DMS153 (cell line): ENCODE results near the gene UGT1A6.

Experiments
- DNase-seq: peaks from one replicate; lab custom pipeline; 2025; lab: John Stamatoyannopoulos, UW

Gene UGT1A6

GRCh38 chr2:233801357-233802131 is 108.9 kb downstream of the UGT1A6 start:
- DNase-seq: no peak

- DNase-seq: no peak
Measured at GRCh38 chr2:233802132-233802815, 109.6 kb downstream of the UGT1A6 start.

DNA sequence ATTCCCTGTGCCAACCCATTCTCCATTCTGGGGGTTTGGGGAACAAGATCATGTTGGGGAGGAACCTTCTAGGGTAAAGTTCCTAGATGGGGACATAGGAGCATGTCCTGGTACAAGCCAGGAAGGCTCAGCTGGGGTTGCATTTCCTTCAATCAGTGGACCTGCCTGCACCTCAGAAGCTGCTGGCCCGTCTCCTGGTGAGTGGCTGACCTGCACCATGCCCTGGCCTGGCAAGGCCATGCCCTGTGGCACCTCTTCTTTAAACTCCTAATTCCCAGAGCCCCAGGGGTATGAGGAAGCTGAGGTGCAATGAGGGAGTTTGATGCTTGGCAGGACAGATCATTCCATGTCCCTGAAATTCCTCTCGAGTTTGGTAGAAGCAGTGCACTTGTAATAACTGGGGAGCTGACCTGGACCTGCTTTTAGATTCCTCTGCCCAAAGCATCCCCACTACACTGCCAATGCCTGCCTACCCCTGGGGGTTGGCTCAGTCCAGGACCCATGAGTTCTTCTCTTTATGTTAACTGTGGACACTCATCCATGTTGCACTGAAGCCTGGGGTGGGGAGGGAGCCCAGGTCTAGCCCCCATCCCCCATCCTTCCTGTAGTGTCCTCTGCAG is 110.7 kb downstream of the UGT1A6 start:
- DNase-seq: no peak

- DNase-seq: no peak
Measured at GRCh38 chr2:233803994-233804393, 111.3 kb downstream of the UGT1A6 start.

DNA sequence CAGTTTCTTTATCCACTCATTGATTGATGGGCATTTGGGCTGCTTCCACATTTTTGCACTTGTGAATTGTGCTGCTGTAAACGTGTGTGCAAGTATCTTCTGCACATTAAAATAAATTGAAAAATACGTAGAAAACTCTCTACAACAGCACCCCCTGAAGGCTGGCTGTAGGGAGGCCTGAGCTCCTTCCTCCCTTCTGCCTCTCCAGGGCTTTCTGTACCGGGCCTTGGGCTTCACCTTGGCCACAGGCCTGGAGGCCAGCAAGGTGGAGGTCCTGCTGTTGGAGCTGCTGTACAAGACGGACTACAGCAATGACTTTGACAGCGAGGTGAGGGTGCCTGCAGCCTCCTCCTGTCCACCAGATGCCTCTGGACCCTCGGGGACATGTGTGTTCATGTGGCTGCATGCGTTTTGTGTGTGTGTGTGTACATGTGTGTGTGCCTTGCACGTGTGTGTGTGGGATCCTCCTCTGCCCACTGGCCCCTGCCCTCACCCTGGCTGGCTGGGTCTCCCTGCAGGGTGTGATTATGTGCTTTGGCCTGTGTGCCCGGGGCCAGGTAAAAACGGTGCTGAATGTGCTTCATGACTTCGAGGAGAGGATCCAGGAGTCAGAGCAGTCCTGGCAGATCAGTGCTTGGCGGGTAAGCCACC is 114.7 kb downstream of the UGT1A6 start:
- no peak for DNase-seq

- no peak for DNase-seq
Measured at GRCh38 chr2:233807966-233808935, 115.6 kb downstream of the UGT1A6 start.

- no peak for DNase-seq
Measured at GRCh38 chr2:233810385-233810784, 117.7 kb downstream of the UGT1A6 start.

GRCh38 chr2:233811087-233811486 is 118.4 kb downstream of the UGT1A6 start:
- DNase-seq: no peak

DNA sequence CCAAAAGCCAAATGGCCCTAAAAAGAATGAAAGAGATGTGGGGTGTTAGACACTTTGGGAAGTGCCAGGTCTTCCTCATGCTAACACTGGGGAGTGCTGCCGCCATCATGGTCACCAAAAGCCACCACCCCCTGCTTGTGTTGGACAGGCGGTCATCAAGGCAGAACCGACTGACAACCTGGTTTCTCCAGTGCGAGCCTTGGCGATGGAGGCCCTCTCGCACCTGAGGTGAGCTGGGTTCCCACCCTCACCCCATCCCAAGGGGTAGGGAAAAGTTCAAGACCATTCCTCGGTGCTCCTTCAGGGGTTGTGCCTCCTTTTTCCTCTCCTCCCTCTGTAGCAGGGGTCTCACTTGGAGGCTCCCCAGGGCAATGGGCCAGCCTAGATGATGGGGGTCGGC is 119.0 kb downstream of the UGT1A6 start:
- no peak for DNase-seq

DNA sequence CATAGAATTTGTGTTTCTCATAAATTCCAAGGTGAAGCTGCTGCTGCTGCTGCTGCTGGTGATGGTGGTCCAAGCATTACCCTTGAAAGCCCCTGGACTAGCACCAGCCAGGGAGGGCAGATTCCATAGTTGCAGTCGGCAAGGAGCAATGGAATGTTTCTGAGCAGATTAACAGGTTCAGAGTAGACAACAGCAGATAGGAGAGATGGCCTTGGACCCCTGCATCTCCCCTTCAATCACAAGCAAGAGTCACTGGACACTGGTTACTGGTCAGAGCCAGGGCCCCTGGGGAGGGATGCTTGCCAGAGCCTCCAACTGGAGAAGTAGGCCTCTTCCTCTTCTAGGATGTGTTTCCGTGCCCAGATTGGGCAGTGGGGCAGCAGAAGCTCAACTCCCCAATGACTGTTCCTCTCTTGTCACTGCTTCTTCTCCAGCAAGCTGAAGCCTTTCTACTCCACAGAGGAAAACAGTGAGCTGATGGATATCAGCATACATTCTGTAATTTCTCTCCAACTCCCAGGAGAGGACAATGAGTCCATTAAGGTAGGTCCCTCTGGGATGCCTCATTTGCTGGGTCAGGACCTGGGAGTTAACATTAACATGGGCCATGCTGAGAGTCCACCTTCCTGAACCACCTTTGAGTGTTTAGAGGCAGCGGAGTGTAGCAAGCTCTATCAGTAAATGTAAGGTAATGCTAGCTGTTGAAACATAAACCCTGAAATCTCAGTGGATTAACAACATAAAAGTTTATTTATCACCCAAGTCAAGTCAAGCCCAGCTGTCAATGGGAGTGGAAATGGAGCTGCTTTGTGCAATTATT is 120.8 kb downstream of the UGT1A6 start:
- DNase-seq: no peak

DNA sequence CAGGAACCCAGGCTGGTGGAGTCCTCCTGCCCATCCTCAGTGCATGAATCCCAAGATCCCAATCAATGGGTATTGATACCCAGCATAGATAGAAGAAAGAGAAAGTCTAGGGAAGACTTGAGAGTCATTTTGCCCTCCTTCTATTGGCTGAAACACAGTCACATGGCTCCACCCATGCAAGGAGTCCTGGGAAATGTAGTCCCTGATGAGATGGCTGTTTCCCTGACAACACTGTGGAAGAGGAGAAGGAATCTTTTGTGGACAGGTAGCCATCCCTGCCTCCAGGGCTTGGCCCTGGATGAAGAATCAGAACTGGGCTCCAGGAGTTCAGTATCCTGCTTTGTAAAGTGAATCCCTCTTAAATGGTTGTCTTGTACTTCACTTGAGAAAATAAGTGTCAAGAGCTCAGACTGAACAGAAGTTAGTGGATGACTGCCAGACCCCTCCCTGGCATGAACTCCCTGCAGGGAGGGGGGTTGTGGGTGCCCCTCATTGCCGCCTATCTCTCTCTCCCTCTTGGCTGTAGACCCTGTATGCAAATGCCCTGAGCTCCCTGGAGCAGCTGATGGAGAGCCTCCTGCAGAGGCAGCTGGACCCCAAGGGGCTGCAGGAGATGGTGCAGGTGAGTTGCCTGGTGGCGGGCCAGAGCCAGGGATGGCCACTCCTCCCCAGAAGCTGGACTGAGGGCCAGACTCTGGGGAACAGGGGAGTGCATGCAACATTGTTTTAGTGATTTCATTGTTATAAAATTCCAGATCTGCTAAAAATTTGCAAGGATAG is 121.6 kb downstream of the UGT1A6 start:
- no peak for DNase-seq

- no peak for DNase-seq
Measured at GRCh38 chr2:233815861-233816260, 123.2 kb downstream of the UGT1A6 start.

- no peak for DNase-seq
Measured at GRCh38 chr2:233816334-233816733, 123.6 kb downstream of the UGT1A6 start.

- no peak for DNase-seq
Measured at GRCh38 chr2:233816771-233817170, 124.1 kb downstream of the UGT1A6 start.

DNA sequence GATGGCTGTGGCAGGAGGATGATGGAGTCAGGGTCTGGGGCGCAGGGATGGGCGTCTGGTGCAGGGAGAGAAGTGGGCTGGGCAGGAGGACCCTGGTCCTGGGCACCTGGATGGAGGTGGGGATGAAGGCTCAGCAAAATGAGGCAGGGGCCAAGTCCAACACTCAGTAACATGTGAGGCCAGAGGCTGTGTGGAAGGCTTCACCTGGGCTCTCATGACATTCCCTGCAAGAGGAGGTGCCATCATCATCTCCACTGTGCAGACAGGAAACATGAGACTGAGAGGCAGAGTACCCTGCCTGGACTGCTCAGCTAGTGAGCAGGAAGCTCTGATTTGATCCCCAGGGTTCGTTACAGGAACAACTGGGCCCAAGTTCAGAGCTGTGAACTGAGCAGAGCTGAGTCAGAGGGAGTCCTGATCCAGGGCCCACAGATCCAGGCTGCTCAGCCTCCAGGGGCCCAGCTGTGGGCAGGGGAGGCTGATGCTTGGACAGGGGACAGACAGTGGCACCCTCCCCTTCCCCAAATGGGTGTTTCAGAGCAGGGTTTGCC is 124.7 kb downstream of the UGT1A6 start:
- DNase-seq: no peak

- DNase-seq: no peak
Measured at GRCh38 chr2:233817995-233818638, 125.4 kb downstream of the UGT1A6 start.

DNA sequence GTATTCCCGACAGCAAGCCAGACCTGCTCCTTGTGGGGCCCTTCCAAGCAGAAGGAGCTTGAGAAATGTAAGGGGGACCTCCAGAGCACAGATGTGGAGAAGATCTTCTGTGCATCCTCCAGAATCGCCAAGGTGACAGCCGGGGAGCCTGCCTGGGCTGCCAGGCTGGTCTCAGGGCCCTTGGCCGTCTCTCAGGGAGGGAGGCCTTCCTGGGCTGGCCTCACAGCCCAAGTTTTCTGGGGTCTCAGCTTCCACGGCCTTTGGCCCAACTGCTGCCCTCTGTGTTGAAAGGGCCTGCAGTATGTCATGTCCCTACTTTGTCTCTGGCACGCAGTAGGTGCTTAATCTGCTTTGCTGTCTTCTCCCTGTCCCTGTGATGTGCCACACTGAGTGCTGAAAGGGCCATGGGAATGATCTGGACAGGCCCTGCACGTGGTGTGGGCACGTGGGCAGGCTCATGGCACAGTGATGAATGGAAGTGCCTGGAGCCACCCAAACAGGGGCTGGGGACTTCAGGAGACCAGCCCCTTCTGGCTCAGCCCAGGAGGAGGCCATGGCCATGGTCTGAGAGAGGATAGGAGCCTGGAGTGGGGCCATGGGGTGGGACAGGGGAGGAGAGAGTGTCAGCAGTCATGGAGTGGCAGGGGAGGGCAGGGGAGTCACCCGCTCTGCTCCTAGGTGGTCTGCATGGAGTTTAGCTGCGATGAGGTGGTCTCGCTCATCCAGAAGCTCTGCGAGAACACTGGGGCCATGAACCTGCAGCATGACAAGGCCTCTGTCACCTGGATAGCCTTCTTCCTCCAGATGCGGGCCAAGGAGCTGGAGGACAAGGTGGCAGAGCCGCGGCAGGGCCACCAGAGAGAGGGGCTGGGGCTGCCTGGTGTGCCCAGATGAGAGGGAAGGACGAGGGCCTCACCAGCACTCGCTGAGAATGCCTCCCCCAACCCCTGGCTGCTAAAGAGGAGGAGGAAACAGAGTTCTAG is 126.2 kb downstream of the UGT1A6 start:
- DNase-seq: no peak
